H1 (cell line): ENCODE measurements around the gene PPP2R3B. TPM values are rescaled to one million over a fixed set of nuclear protein-coding genes. Genes with fewer than 3 reads are reported as not detected.

Experiments
- ATF2 ChIP-seq: IDR thresholded peaks from 2 replicates; pipeline ENCODE4 v1.6.1; 2012; ENCODE audit warnings: low read length, inconsistent platforms
- CBX8 ChIP-seq: fragments of 300-800, 300-1000 bp; sonication (generic); IDR thresholded peaks from 2 replicates; pipeline ENCODE4 v1.7.1; 2016; ENCODE audit warnings: low read depth, low read length, borderline replicate concordance
- CHD2 ChIP-seq: IDR thresholded peaks from 2 replicates; pipeline ENCODE4 v1.6.1; 2012; ENCODE audit warnings: low read length, improper control_type of control experiment
- FOSL1 ChIP-seq: IDR thresholded peaks from 2 replicates; pipeline ENCODE4 v1.6.1; 2011; ENCODE audit warnings: mild to moderate bottlenecking, low read depth, low read length, moderate library complexity; ENCODE audit not compliant: insufficient read depth
- JUN ChIP-seq: IDR thresholded peaks from 2 replicates; pipeline ENCODE4 v1.6.1; 2011; ENCODE audit warnings: low read depth, mild to moderate bottlenecking, improper control_type of control experiment, low read length
- POU5F1 ChIP-seq: IDR thresholded peaks from 2 replicates; pipeline ENCODE4 v1.6.1; 2011; ENCODE audit warnings: low read depth, mild to moderate bottlenecking, low read length, moderate library complexity
- SRF ChIP-seq: IDR thresholded peaks from 2 replicates; pipeline ENCODE4 v1.6.1; 2011; ENCODE audit warnings: mild to moderate bottlenecking, low read depth, low read length, moderate library complexity
- polyA plus RNA-seq, 7 experiments: library from polyadenylated mRNA; depleted of rRNA in 3 of 7; stranded (reverse) in 5 of 7; unstranded in 2 of 7; fragments of >200 nt in 5 of 7; fragments of 200-250 nt in 2 of 7; gene quantifications; 1 replicate in 5 of 7; 2 replicates in 1 of 7; 4 replicates in 1 of 7; pipeline versions ENCODE4 v1.2.1 to v1.2.3, GENCODE V29; 2011 to 2013; ENCODE audit warnings: missing spikeins in 2 of 7, mixed read lengths in 2 of 7
- total RNA-seq: library from RNA; stranded (reverse); fragmentation: NEBNext Ultra II Directional; extraction: Animal tissue kit (Norgen Biotek cat#: 25700); gene quantifications from 2 replicates; pipeline ENCODE4 v1.2.1, GENCODE V29; 2021

Gene PPP2R3B
- total and polyA plus RNA-seq, 2 of the 8 experiments (the other 6 are each of a cell fraction or from before 2014, with no cell fraction given): 47.6 to 86.7 TPM

- TF ChIP-seq JUN (no peak), ATF2 (no peak), CBX8 (no peak), CHD2 (no peak), POU5F1 (no peak), SRF (no peak), FOSL1 (no peak)
Measured at GRCh38 chrX:340641-341423, 45.9 kb downstream of the PPP2R3B start (continued).
